Spleen (tissue), 11 donors: ENCODE results near the gene LYSMD3. TPM values are rescaled to one million over a fixed set of nuclear protein-coding genes. Genes with fewer than 3 reads are reported as not detected.
A peak's percentile ranks its signal among the peaks of the same experiment; 100 is the strongest.

ENCODE experiments used
- DNase-seq: peaks from one replicate; pipeline ENCODE4 v3.0.0-alpha.2; 2020
- H3K27ac ChIP-seq, 8 donors: fragments of 200-600 bp; sonication (generic) in 7 of 8; 1 replicate in 4 of 8; 2 replicates in 4 of 8; pipeline versions ENCODE4 v1.5.0 to v1.8.0; 2016 to 2021; ENCODE audit warnings: inconsistent platforms in 4 of 8, mild to moderate bottlenecking in 4 of 8, moderate library complexity in 1 of 8
- H3K27me3 ChIP-seq, 7 donors: fragments of 200-600 bp; sonication (generic) in 6 of 7; replicated peaks in 1 of 7; 1 replicate in 4 of 7; 2 replicates in 3 of 7; pipeline versions ENCODE4 v1.5.0 to v1.8.0; 2016 to 2021; ENCODE audit warnings: inconsistent platforms in 3 of 7, mild to moderate bottlenecking in 1 of 7
- H3K36me3 ChIP-seq, 6 donors: fragments of 200-600 bp; sonication (generic) in 5 of 6; 1 replicate in 4 of 6; 2 replicates in 2 of 6; pipeline versions ENCODE4 v1.5.0 to v1.8.0; 2016 to 2021; ENCODE audit warnings: inconsistent platforms in 2 of 6
- H3K4me1 ChIP-seq, 6 donors: fragments of 200-600 bp; sonication (generic) in 5 of 6; 1 replicate in 3 of 6; 2 replicates in 3 of 6; pipeline versions ENCODE4 v1.5.0 to v1.8.0; 2016 to 2021; ENCODE audit warnings: inconsistent platforms in 3 of 6
- H3K4me3 ChIP-seq, 8 donors: fragments of 200-600 bp; sonication (generic) in 7 of 8; 1 replicate in 4 of 8; 2 replicates in 4 of 8; pipeline versions ENCODE4 v1.5.0 to v1.8.0; 2016 to 2021; ENCODE audit warnings: inconsistent platforms in 4 of 8, mild to moderate bottlenecking in 4 of 8, moderate library complexity in 2 of 8
- H3K9me3 ChIP-seq, 8 donors: fragments of 200-600 bp; sonication (generic) in 7 of 8; 1 replicate in 4 of 8; 2 replicates in 4 of 8; pipeline versions ENCODE4 v1.5.0 to v1.8.0; 2016 to 2021; ENCODE audit warnings: inconsistent platforms in 4 of 8
- POLR2A ChIP-seq, 3 donors: fragments of 450-650 bp; IDR thresholded peaks; one replicate each; pipeline ENCODE4 v1.5.1; 2017; ENCODE audit warnings: antibody characterized with exemption in 3 of 3, mild to moderate bottlenecking in 1 of 3
- POLR2AphosphoS5 ChIP-seq, 3 donors: sonication (generic); formaldehyde crosslinking; IDR thresholded peaks; one replicate each; pipeline ENCODE4 v1.5.1; 2017; ENCODE audit warnings: antibody characterized with exemption in 3 of 3
- WGBS, 5 donors: extraction: QIAGEN DNeasy Blood & Tissue Kit in 3 of 5; methylation state at CpG; one replicate each; pipeline versions ENCODE4 v1.1.5 to v1.1.7; 2013 to 2018; 5-methylcytosine and 5-hydroxymethylcytosine counted together
- intact Hi-C: fragments of 100-400 bp; cut with DNase I; formaldehyde crosslinking; loops from one replicate; pipeline ENCODE4 v1.15.0; 2023; ENCODE audit warnings: low total_unique reads
- polyA plus RNA-seq, 3 donors: library from polyadenylated mRNA; stranded (reverse); fragments of 200-250 nt; gene quantifications; one replicate each; pipeline ENCODE4 v1.2.1, GENCODE V29; 2013
- total RNA-seq, 7 donors: library from RNA; depleted of rRNA in 3 of 7; stranded (reverse); fragments of >200 nt in 3 of 7; fragmentation: NEBNext Ultra II Directional in 4 of 7; extraction: Animal tissue kit (Norgen Biotek cat#: 25700) in 4 of 7; gene quantifications; one replicate each; pipeline versions ENCODE4 v1.1.0 to v1.2.1, GENCODE V29; 2016 to 2021
- TF ChIP-seq, protein P1 (sequence below), 11 experiments: fragments of 200-600 bp in 7 of 11; fragments of 450-650 bp in 4 of 11; sonication (generic) in 4 of 11; IDR thresholded peaks in 8 of 11; conservative IDR thresholded peaks in 3 of 11; 1 replicate in 7 of 11; 2 replicates in 4 of 11; pipeline versions ENCODE4 v1.4.0 to v1.8.0; 2016 to 2021; ENCODE audit warnings: antibody characterized with exemption in 11 of 11, inconsistent platforms in 4 of 11, mild to moderate bottlenecking in 1 of 11
- donor health status: healthy with polysubstance abuse.
- donor health status: DM: no; HTN: no; CAD: no; lungs with moderate emphysema.
- donor health status: DM: no; HTN: no; CAD: no.
- donor health status: Bipolar disorder and iron deficiency.
- donor health status: healthy.
- donor health status: DM: no; HTN: no; CAD: no.
- donor health status: DM: yes; HTN: yes; CAD: no.

Gene LYSMD3
- total and polyA plus RNA-seq, 10 donors: 5.1 to 27.4 (median 19.5) TPM

DNA sequence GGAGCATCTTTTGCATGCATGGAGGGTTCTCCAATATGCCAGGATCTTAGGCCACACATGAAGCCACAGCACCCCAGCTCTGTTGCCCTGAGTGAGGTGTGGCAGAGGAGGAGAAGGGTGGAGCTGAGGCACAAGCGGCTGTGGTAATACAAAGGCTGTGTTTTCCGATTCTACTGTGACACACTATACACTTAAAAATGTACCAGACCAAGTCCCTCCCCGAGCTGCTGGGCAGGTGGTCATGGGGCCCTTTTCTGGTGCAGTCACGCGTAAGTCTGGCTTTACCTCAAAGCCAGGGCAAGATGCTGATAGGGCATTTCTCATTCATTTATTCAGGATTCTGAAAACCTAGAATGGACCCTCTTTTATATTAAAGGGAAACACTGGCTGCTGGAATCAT lies 33.0 kb upstream of the LYSMD3 start:
- DNase-seq: no peak
- 78 to 89% (median 79%) methylated on average over 5 of the region's 5 CpGs for WGBS, 5 donors
- no peak overlapping the region for H3K27ac ChIP-seq
- TF ChIP-seq POLR2AphosphoS5 (IDR thresholded peaks at IDR 0.05): no peak
- no peaks in the 10 kb centered on the region for H3K9me3 ChIP-seq
- H3K4me1 ChIP-seq: peaks cover 9 to 20% (median 14%) of the 10 kb centered on the region in 6 donors
- H3K36me3 ChIP-seq: no peaks in the 10 kb centered on the region
- H3K4me3 ChIP-seq: no peak overlapping the region
- peaks cover 0 to 59% (median 43%) of the 10 kb centered on the region in 7 donors for H3K27me3 ChIP-seq
- intact Hi-C loops: no loop called here

- intact Hi-C loops: no loop called here
- TF ChIP-seq POLR2A (IDR thresholded peaks at IDR 0.05) (no peak), POLR2AphosphoS5 (IDR thresholded peaks at IDR 0.05) (no peak)
- TF ChIP-seq, protein P1, sequence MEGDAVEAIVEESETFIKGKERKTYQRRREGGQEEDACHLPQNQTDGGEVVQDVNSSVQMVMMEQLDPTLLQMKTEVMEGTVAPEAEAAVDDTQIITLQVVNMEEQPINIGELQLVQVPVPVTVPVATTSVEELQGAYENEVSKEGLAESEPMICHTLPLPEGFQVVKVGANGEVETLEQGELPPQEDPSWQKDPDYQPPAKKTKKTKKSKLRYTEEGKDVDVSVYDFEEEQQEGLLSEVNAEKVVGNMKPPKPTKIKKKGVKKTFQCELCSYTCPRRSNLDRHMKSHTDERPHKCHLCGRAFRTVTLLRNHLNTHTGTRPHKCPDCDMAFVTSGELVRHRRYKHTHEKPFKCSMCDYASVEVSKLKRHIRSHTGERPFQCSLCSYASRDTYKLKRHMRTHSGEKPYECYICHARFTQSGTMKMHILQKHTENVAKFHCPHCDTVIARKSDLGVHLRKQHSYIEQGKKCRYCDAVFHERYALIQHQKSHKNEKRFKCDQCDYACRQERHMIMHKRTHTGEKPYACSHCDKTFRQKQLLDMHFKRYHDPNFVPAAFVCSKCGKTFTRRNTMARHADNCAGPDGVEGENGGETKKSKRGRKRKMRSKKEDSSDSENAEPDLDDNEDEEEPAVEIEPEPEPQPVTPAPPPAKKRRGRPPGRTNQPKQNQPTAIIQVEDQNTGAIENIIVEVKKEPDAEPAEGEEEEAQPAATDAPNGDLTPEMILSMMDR (IDR thresholded peaks at IDR 0.05 in 8 of 11, conservative IDR thresholded peaks at IDR 0.05 in 3 of 11): no peak
- 54 to 62% (median 57%) methylated on average over 1 of the region's 1 CpG for WGBS, 5 donors
Measured at GRCh38 chr5:90561766-90562165, 32.4 kb upstream of the LYSMD3 start.

DNA sequence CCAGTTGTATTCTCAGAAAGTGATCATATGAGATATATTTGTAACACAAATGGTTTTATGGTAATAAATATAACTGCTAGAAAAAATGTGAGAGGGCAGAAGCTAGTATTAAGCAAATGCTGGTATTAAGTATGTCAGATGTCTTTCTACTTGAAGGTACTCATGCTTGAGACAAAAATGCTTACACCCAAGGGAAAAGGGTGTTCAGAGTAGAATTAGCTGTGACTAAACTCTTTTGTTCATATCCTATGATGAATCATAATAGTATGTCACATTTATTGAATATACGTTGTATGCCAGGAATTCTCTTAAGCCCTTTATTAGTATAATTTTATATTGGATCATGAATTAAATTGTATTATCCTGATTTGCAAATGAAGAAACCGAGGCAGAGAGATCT lies 31.4 kb upstream of the LYSMD3 start:
- no peak for DNase-seq
- peaks cover 0 to 73% (median 50%) of the 10 kb centered on the region in 7 donors for H3K27me3 ChIP-seq
- no peak overlapping the region for H3K4me3 ChIP-seq
- 66 to 75% (median 71%) methylated on average over 2 of the region's 2 CpGs for WGBS, 5 donors
- no peaks in the 10 kb centered on the region for H3K9me3 ChIP-seq
- TF ChIP-seq POLR2AphosphoS5 (IDR thresholded peaks at IDR 0.05): no peak
- no peak for TF ChIP-seq POLR2A (IDR thresholded peaks at IDR 0.05)
- TF ChIP-seq, protein P1 (IDR thresholded peaks at IDR 0.05 in 8 of 11, conservative IDR thresholded peaks at IDR 0.05 in 3 of 11): no peak
- no peaks in the 10 kb centered on the region for H3K36me3 ChIP-seq
- no peak overlapping the region for H3K27ac ChIP-seq
- intact Hi-C loops: no loop called here
- H3K4me1 ChIP-seq: peaks cover 9 to 20% (median 14%) of the 10 kb centered on the region in 6 donors

More at GRCh38 chr5:90561766-90562165, 32.4 kb upstream of the LYSMD3 start:
- no peak for DNase-seq
- Histone ChIP-seq H3K36me3 (no peaks in the 10 kb centered on the region), H3K27ac (no peak overlapping the region), H3K27me3 (peaks cover 0 to 65% (median 49%) of the 10 kb centered on the region in 7 donors), H3K9me3 (no peaks in the 10 kb centered on the region), H3K4me3 (no peak overlapping the region), H3K4me1 (peaks cover 9 to 20% (median 14%) of the 10 kb centered on the region in 6 donors)

DNA sequence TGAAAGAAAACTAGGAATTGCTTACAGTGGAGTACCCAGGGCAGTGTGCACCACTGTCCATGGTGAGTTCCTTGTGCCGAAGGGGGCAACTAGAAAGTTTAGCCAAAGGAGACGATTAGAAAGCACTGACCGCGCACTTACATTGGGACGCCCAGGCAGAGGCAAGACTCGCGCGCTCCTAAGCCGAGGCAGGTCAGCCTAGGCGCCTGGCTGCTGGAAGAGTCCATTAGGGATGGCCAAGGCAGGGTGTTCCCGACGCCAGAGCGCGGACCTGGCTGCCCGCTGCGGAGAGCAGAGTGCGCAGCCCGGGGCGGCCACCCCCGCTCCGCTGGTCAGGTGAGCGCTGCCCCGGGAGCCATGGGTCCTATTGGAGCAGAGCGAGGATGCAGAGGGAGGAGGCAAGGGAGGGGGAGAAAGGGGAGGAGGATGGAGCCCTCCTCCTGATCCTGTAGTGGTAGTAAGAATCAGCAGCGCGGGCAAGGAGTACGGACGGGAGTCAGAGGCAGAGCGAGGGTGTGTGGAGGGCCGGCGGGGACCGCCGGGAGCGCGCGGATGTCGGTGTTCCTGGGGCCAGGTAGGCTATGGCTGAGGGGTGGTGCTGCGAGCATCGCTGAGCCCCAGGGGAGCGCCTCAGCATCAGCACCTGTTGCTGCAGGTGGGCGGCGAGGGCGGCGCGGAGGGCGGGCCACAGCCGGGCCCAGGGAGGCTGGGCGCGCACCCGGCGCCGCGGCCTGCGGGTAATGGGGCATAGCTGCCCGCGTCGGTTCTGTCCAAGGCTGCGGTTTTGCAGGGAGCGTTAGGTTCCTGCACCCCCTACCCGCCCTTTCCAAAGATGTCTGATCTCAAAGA lies 29.2 kb upstream of the LYSMD3 start, which contains the start of gene ADGRV1:
TSS of gene ADGRV1 (plus strand) at position 454 of the 849 bp plus-strand sequence. CDS start at position 553, 99 bp downstream.
- peak within 1 kb of the TSS in 7 of 8 donors; percentile 16 to 65 (median 31) for H3K4me3 ChIP-seq
- intact Hi-C loops: no loop called here
- H3K4me1 ChIP-seq: peaks cover 9 to 20% (median 14%) of the 10 kb centered on the region in 6 donors
- TF ChIP-seq POLR2AphosphoS5 (IDR thresholded peaks at IDR 0.05): peak in 1 of 3 donors; percentile 19
- TF ChIP-seq, protein P1 (IDR thresholded peaks at IDR 0.05 in 8 of 11, conservative IDR thresholded peaks at IDR 0.05 in 3 of 11): no peak
- H3K9me3 ChIP-seq: no peaks in the 10 kb centered on the region
- H3K27me3 ChIP-seq: peaks cover 0 to 72% (median 50%) of the 10 kb centered on the region in 7 donors
- peak; percentile 65 for DNase-seq
- 1 to 2% (median 1%) methylated on average over 51 to 60 of the region's 60 CpGs for WGBS, 5 donors
- H3K27ac ChIP-seq: no peak within 1 kb of the TSS
- H3K36me3 ChIP-seq: no peaks in the 10 kb centered on the region
